PFSK-1 (cell line): Measurements from ENCODE around the gene MAPK4.

Experiments used
- POLR2AphosphoS5 ChIP-seq: IDR thresholded peaks from 2 replicates; pipeline ENCODE4 v1.6.1; 2012; ENCODE audit warnings: low read depth, mild to moderate bottlenecking, control low read depth, low read length, moderate library complexity
- TAF1 ChIP-seq: IDR thresholded peaks from 2 replicates; pipeline ENCODE4 v1.6.1; 2012; ENCODE audit warnings: low read length, control low read depth, borderline replicate concordance; ENCODE audit not compliant: insufficient read depth

DNA sequence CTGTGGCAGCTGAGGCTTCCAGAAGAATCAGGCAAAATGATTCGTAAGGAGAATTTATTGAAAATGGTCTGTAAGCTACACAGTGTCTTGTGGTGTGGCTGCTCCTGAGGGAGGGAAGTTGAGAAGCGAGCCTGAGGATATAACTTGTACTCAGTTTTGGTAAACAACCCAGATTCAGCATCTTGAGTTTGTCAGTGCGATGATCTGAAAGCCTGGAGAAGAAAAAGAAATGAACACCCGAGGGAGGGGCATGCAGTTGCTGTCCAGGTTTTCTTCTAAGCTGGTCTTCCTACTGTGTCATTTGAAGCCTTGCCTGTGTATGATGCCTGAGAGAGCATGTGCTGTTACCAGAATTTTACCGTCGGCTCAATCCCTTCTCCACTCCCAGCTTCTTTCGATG, 87.3 kb downstream of the MAPK4 start:
- TF ChIP-seq POLR2AphosphoS5 = no peak
- TF ChIP-seq TAF1 = no peak
